ENCODE measurements around the gene DCST2. TPM values are rescaled to one million over a fixed set of nuclear protein-coding genes. Genes with fewer than 3 reads are reported as not detected.
A peak's percentile ranks its signal among the peaks of the same experiment; 100 is the strongest.

The DCST2 gene
- total and polyA plus RNA-seq, 7 donors, result 0.04 to 0.56 (median 0.19) TPM; not detected in 2

- Histone ChIP-seq H3K36me3 (ENCODE audit: insufficient read depth in 1 of 2, low read depth in 1 of 2) (peaks cover 0 to 32% of the 10 kb centered on the region in 2 donors), H3K27me3 (ENCODE audit: insufficient read depth in 3 of 3, low read length in 2 of 3) (no peaks in the 10 kb centered on the region), H3K9me3 (no peaks in the 10 kb centered on the region), H3K4me1 (peaks cover 19% of the 10 kb centered on the region), H3K4me3 (peak overlapping the region; percentile 97), H3K27ac (peak overlapping the region; percentile 65)
- intact Hi-C loops (cut with DNase I), result loop anchor here in 1 of 2 donors (1.0 to 10.0 kb wide), 3 partner anchors 21 to 398 kb away; no protein-coding TSS in a partner anchor
- TF ChIP-seq CTCF (IDR thresholded peaks at IDR 0.05), result peak; percentile 55
- DNase-seq (peak in 1 of 2 donors; percentile 59), ATAC-seq (peak; percentile 17 to 57 (median 38))
- 13 to 21% (median 20%) methylated on average over 45 to 46 of the region's 46 CpGs for WGBS, 3 donors
Observed at GRCh38 chr1:155062702-155063411, 29.3 kb upstream of the DCST2 start.

- DNase-seq, result no peak
- Histone ChIP-seq H3K9me3 (no peaks in the 10 kb centered on the region), H3K4me3 (peak overlapping the region; percentile 97), H3K4me1 (peaks cover 19% of the 10 kb centered on the region), H3K27ac (no peak overlapping the region), H3K36me3 (ENCODE audit: insufficient read depth in 1 of 2, low read depth in 1 of 2) (peaks cover 0 to 39% of the 10 kb centered on the region in 2 donors), H3K27me3 (ENCODE audit: insufficient read depth in 3 of 3, low read length in 2 of 3) (no peaks in the 10 kb centered on the region)
- intact Hi-C loops (cut with DNase I), result loop anchor here in 1 of 2 donors (1.0 to 10.0 kb wide), 3 partner anchors 22 to 397 kb away; no protein-coding TSS in a partner anchor
- 35 to 44% (median 43%) methylated on average over 28 to 29 of the region's 29 CpGs for WGBS, 3 donors
- peak in 1 of 4 donors; percentile 2 for ATAC-seq
- TF ChIP-seq CTCF (IDR thresholded peaks at IDR 0.05), result no peak
Observed at GRCh38 chr1:155062151-155062686, 28.6 kb upstream of the DCST2 start.

GRCh38 chr1:155061381-155062150 lies 28.0 kb upstream of the DCST2 start:
- Histone ChIP-seq H3K36me3 (ENCODE audit: insufficient read depth in 1 of 2, low read depth in 1 of 2) (peaks cover 0 to 45% of the 10 kb centered on the region in 2 donors), H3K9me3 (no peaks in the 10 kb centered on the region), H3K4me1 (peaks cover 19% of the 10 kb centered on the region), H3K27me3 (ENCODE audit: insufficient read depth in 3 of 3, low read length in 2 of 3) (no peaks in the 10 kb centered on the region), H3K27ac (no peak overlapping the region), H3K4me3 (no peak overlapping the region)
- peak; percentile 100 for TF ChIP-seq CTCF (IDR thresholded peaks at IDR 0.05)
- WGBS, 3 donors, result 29 to 32% (median 31%) methylated on average over 18 to 21 of the region's 21 CpGs
- DNase-seq, result peak; percentile 88 to 94
- intact Hi-C loops (cut with DNase I), result loop anchor here in 1 of 2 donors (1.0 to 10.0 kb wide), 4 partner anchors 16 to 397 kb away; no protein-coding TSS in a partner anchor
- peak; percentile 72 to 77 (median 75) for ATAC-seq

GRCh38 chr1:155060736-155061135 lies 27.2 kb upstream of the DCST2 start:
- WGBS, 3 donors, result 70 to 73% (median 71%) methylated on average over 8 of the region's 8 CpGs
- Histone ChIP-seq H3K4me1 (peaks cover 19% of the 10 kb centered on the region), H3K27me3 (ENCODE audit: insufficient read depth in 3 of 3, low read length in 2 of 3) (no peaks in the 10 kb centered on the region), H3K9me3 (no peaks in the 10 kb centered on the region), H3K4me3 (no peak overlapping the region), H3K36me3 (ENCODE audit: insufficient read depth in 1 of 2, low read depth in 1 of 2) (peaks cover 0 to 53% of the 10 kb centered on the region in 2 donors), H3K27ac (no peak overlapping the region)
- intact Hi-C loops (cut with DNase I), result loop anchor here in 1 of 2 donors (1.0 to 10.0 kb wide), 3 partner anchors 15 to 396 kb away; no protein-coding TSS in a partner anchor
- DNase-seq (no peak), ATAC-seq (no peak)
- no peak for TF ChIP-seq CTCF (IDR thresholded peaks at IDR 0.05)

Measured in psoas muscle (tissue), 8 donors.